Measurements from ENCODE around the gene BCO2. TPM values are rescaled to one million over a fixed set of nuclear protein-coding genes. Genes with fewer than 3 reads are reported as not detected.
"Not testable (repeated sequence)": the region's sequence is repeated elsewhere in the genome, so short reads cannot be mapped to it uniquely, and the experiment has no call there.

Gene BCO2
- total RNA-seq, 1 donor from 2014 or later = not detected

- no peak for DNase-seq (ENCODE audit: low read depth)
- H3K27me3 ChIP-seq (ENCODE audit: control insufficient read depth, insufficient read depth, low read length) = no peaks in the 10 kb centered on the region
- no peaks in the 10 kb centered on the region for H3K36me3 ChIP-seq (ENCODE audit: control insufficient read depth, insufficient read depth, low read length)
- TF ChIP-seq CTCF (IDR thresholded peaks at IDR 0.05; ENCODE audit: insufficient read depth, low read length, poor library complexity, severe bottlenecking) = no peak
- H3K4me3 ChIP-seq (ENCODE audit: low read depth, low read length) = no peak overlapping the region
Measured at GRCh38 chr11:112179601-112180000, 4.3 kb downstream of the BCO2 start.

DNA sequence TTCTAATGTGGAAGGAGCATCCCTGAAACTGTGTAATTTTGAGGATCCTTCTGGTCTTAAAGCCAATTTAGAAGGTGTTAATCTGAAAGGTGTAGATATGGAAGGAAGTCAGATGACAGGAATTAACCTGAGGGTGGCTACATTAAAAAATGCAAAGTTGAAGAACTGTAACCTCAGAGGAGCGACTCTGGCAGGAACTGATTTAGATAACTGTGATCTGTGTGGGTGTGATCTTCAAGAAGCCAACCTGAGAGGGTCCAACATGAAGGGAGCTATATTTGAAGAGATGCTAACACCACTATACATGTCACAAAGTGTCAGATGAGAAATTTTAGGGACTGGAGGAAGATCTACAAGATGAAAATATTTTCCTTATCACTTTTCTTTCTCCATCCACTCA is 7.6 kb downstream of the BCO2 start:
- Histone ChIP-seq H3K36me3 (ENCODE audit: control insufficient read depth, insufficient read depth, low read length) (no peaks in the 10 kb centered on the region), H3K4me3 (ENCODE audit: low read depth, low read length) (no peak overlapping the region), H3K27me3 (ENCODE audit: control insufficient read depth, insufficient read depth, low read length) (no peaks in the 10 kb centered on the region)
- TF ChIP-seq CTCF (IDR thresholded peaks at IDR 0.05; ENCODE audit: insufficient read depth, low read length, poor library complexity, severe bottlenecking) = no peak
- DNase-seq (ENCODE audit: low read depth) = no peak

- Histone ChIP-seq H3K36me3 (ENCODE audit: control insufficient read depth, insufficient read depth, low read length) (no peaks in the 10 kb centered on the region), H3K4me3 (ENCODE audit: low read depth, low read length) (no peak overlapping the region), H3K27me3 (ENCODE audit: control insufficient read depth, insufficient read depth, low read length) (no peaks in the 10 kb centered on the region)
- no peak for DNase-seq (ENCODE audit: low read depth)
- TF ChIP-seq CTCF (IDR thresholded peaks at IDR 0.05; ENCODE audit: insufficient read depth, low read length, poor library complexity, severe bottlenecking) = no peak
Measured at GRCh38 chr11:112185883-112186282, 10.6 kb downstream of the BCO2 start.

DNA sequence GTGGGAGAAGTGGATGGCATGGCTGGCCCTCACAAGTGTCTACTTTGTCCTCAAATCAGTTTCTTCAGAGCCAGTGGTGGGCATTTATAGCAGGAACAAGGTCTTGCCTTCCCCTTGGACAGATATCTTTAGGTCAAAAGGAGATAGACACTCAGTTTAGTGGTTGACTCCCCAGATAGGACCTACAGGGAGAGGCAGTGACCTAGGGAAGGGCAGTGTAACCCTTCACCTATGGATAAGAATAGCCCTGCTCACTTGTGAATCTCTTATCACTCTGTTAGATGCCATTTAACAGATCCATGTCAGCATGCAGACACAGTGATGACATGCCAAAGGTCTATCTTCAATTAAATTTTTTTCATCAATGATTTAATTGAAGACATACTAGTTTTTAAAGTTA is 11.0 kb downstream of the BCO2 start:
- DNase-seq (ENCODE audit: low read depth) = no peak
- Histone ChIP-seq H3K36me3 (ENCODE audit: control insufficient read depth, insufficient read depth, low read length) (no peaks in the 10 kb centered on the region), H3K27me3 (ENCODE audit: control insufficient read depth, insufficient read depth, low read length) (no peaks in the 10 kb centered on the region), H3K4me3 (ENCODE audit: low read depth, low read length) (no peak overlapping the region)
- no peak for TF ChIP-seq CTCF (IDR thresholded peaks at IDR 0.05; ENCODE audit: insufficient read depth, low read length, poor library complexity, severe bottlenecking)

DNA sequence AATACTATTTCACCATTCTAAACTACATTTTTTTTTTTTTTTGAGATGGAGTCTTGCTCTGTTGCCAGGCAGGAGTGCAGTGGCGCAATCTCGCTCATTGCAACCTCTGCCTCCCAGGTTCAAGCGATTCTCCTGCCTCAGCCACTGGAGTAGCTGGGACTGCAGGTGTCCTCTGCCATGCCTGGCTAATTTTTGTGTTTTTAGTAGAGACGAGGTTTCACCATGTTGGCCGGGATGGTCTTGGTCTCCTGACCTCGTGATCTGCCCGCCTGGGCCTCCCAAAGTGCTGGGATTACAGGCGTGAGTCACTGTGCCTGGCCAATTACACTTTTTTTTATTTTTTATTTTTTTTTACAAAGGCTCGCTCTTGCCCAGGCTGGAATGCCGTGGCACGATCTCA is 19.8 kb downstream of the BCO2 start:
- H3K27me3 ChIP-seq (ENCODE audit: control insufficient read depth, insufficient read depth, low read length); H3K36me3 ChIP-seq (ENCODE audit: control insufficient read depth, insufficient read depth, low read length); H3K4me3 ChIP-seq (ENCODE audit: low read depth, low read length): not testable (repeated sequence)
- DNase-seq (ENCODE audit: low read depth) = peak; percentile 19

DNA sequence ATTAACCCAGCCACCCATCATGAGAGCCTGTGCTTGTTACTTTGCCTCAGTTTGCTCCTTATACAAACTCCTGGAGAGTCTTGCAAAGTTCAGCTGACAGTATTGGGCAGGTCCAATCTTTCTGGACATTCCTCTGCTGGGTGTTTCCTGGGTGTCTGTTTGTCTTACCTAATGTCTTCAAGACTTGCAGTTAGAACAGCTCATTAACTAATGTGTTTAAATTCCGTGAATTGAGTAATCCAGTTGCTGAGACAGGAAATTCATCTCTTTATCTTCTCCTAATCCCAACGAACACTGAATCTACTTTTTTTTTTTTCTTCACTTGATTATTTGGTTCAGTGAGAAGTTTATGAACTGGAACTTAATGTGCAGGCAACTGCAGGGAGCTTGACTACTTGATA is 20.6 kb downstream of the BCO2 start:
- no peaks in the 10 kb centered on the region for H3K36me3 ChIP-seq (ENCODE audit: control insufficient read depth, insufficient read depth, low read length)
- no peak overlapping the region for H3K4me3 ChIP-seq (ENCODE audit: low read depth, low read length)
- no peaks in the 10 kb centered on the region for H3K27me3 ChIP-seq (ENCODE audit: control insufficient read depth, insufficient read depth, low read length)
- DNase-seq (ENCODE audit: low read depth) = peak; percentile 61
- no peak for TF ChIP-seq CTCF (IDR thresholded peaks at IDR 0.05; ENCODE audit: insufficient read depth, low read length, poor library complexity, severe bottlenecking)
